Ramos (cell line): ENCODE results near the gene KRTAP10-5.
"Not testable (repeated sequence)": the region's sequence is repeated elsewhere in the genome, so short reads cannot be mapped to it uniquely, and the experiment has no call there.

Source experiments
- in situ Hi-C: fragments of 300-500 bp; cut with MboI; formaldehyde crosslinking; loops from one replicate; pipeline ENCODE4 v1.14.3; 2022; ENCODE audit warnings: low sequenced_read_pairs; ENCODE audit not compliant: unreplicated experiment

Gene KRTAP10-5

GRCh38 chr21:44580231-44580821 is at the start of gene KRTAP10-5:
Gene KRTAP10-5, minus strand, starts transcription at chr21:44580604. Its CDS starts 26 bp downstream, at chr21:44580578.
- in situ Hi-C loops, result not testable (repeated sequence)

GRCh38 chr21:44628707-44629391 is 48.4 kb upstream of the KRTAP10-5 start:
- in situ Hi-C loops, result no loop called here

- in situ Hi-C loops, result not testable (repeated sequence)
Observed at GRCh38 chr21:44627831-44628233, 47.4 kb upstream of the KRTAP10-5 start.

GRCh38 chr21:44627181-44627822 is 46.9 kb upstream of the KRTAP10-5 start:
- in situ Hi-C loops, result not testable (repeated sequence)

- in situ Hi-C loops, result no loop called here
Observed at GRCh38 chr21:44626673-44627143, 46.3 kb upstream of the KRTAP10-5 start, which contains the start of gene KRTAP10-9. Gene KRTAP10-9, plus strand, starts transcription at chr21:44627093. Its CDS starts 79 bp downstream, at chr21:44627172.

GRCh38 chr21:44626262-44626661 is 45.9 kb upstream of the KRTAP10-5 start:
- in situ Hi-C loops, result no loop called here

GRCh38 chr21:44625756-44626155 is 45.4 kb upstream of the KRTAP10-5 start:
- in situ Hi-C loops, result no loop called here

- in situ Hi-C loops, result no loop called here
Observed at GRCh38 chr21:44623575-44623974, 43.2 kb upstream of the KRTAP10-5 start.

- in situ Hi-C loops, result no loop called here
Observed at GRCh38 chr21:44619886-44620285, 39.5 kb upstream of the KRTAP10-5 start.

GRCh38 chr21:44618909-44619308 is 38.5 kb upstream of the KRTAP10-5 start:
- in situ Hi-C loops, result no loop called here

GRCh38 chr21:44618504-44618903 is 38.1 kb upstream of the KRTAP10-5 start:
- in situ Hi-C loops, result no loop called here

GRCh38 chr21:44617071-44617501 is 36.7 kb upstream of the KRTAP10-5 start:
- in situ Hi-C loops, result no loop called here

GRCh38 chr21:44616591-44616926 is 36.2 kb upstream of the KRTAP10-5 start:
- in situ Hi-C loops, result no loop called here

- in situ Hi-C loops, result no loop called here
Observed at GRCh38 chr21:44615911-44616590, 35.6 kb upstream of the KRTAP10-5 start.

- in situ Hi-C loops, result no loop called here
Observed at GRCh38 chr21:44615466-44615865, 35.1 kb upstream of the KRTAP10-5 start.

GRCh38 chr21:44614961-44615391 is 34.6 kb upstream of the KRTAP10-5 start:
- in situ Hi-C loops, result no loop called here

GRCh38 chr21:44614161-44614631 is 33.8 kb upstream of the KRTAP10-5 start:
- in situ Hi-C loops, result no loop called here

- in situ Hi-C loops, result no loop called here
Observed at GRCh38 chr21:44613386-44614155, 33.2 kb upstream of the KRTAP10-5 start.

GRCh38 chr21:44612669-44613229 is 32.3 kb upstream of the KRTAP10-5 start:
- in situ Hi-C loops, result no loop called here
